Heart right ventricle (tissue), 16 donors: ENCODE measurements around the gene WNT8A. TPM values are rescaled to one million over a fixed set of nuclear protein-coding genes. Genes with fewer than 3 reads are reported as not detected.

Experiments
- ATAC-seq, 8 donors: fragments of 200-7000 bp; cut with Tn5 transposase; one replicate each; pipeline ENCODE4 v1.9.1; 2020; ENCODE audit warnings: mild to moderate bottlenecking in 8 of 8, moderate library complexity in 8 of 8, moderate number of reproducible peaks in 1 of 8
- DNase-seq, 2 donors: peaks; one replicate each; pipeline ENCODE4 v3.0.0-alpha.2; 2020
- H3K27ac ChIP-seq, 10 donors: fragments of 200-600 bp; sonication (generic) in 2 of 10; one replicate each; pipeline versions ENCODE4 v1.5.0 to v1.8.0; 2020 to 2022; ENCODE audit warnings: mild to moderate bottlenecking in 3 of 10
- H3K27me3 ChIP-seq, 7 donors: fragments of 200-600 bp; one replicate each; pipeline ENCODE4 v1.8.0; 2021 to 2022; ENCODE audit warnings: mild to moderate bottlenecking in 2 of 7
- H3K36me3 ChIP-seq, 9 donors: fragments of 200-600 bp; sonication (generic) in 1 of 9; one replicate each; pipeline versions ENCODE4 v1.5.0 to v1.8.0; 2020 to 2022; ENCODE audit warnings: mild to moderate bottlenecking in 2 of 9
- H3K4me1 ChIP-seq, 9 donors: fragments of 200-600 bp; sonication (generic) in 1 of 9; one replicate each; pipeline versions ENCODE4 v1.5.0 to v1.8.0; 2020 to 2022; ENCODE audit warnings: mild to moderate bottlenecking in 4 of 9
- H3K4me3 ChIP-seq, 10 donors: fragments of 200-600 bp; sonication (generic) in 2 of 10; one replicate each; pipeline versions ENCODE4 v1.5.0 to v1.8.0; 2020 to 2022; ENCODE audit warnings: mild to moderate bottlenecking in 7 of 10, moderate library complexity in 2 of 10
- H3K9me3 ChIP-seq, 11 donors: fragments of 200-600 bp in 10 of 11; sonication (generic) in 2 of 11; one replicate each; pipeline versions ENCODE4 v1.5.0 to v1.8.0; 2013 to 2022; ENCODE audit warnings: mild to moderate bottlenecking in 2 of 11, control low read depth in 1 of 11, moderate library complexity in 1 of 11
- WGBS, 2 donors: extraction: QIAGEN DNeasy Blood & Tissue Kit; methylation state at CpG; one replicate each; pipeline ENCODE4 v1.1.7; 2013; ENCODE audit warnings: inconsistent platforms in 1 of 2; 5-methylcytosine and 5-hydroxymethylcytosine counted together
- intact Hi-C, 10 donors: fragments of 100-400 bp; cut with DNase I; formaldehyde crosslinking; loops; one replicate each; pipeline versions ENCODE4 v1.11.1 to v1.14.2; 2022
- long read RNA-seq, 3 donors: library from polyadenylated mRNA; unstranded; transcript quantifications; one replicate each; pipeline ENCODE4 v2.0.0, GENCODE V29; 2020 to 2021
- polyA plus RNA-seq, 2 donors: library from polyadenylated mRNA; stranded (reverse); fragments of 200-250 nt; gene quantifications; one replicate each; pipeline ENCODE4 v1.2.3, GENCODE V29; 2013
- total RNA-seq, 10 donors: library from RNA; stranded (reverse); fragmentation: NEBNext Ultra II Directional in 3 of 10; extraction: Animal tissue kit (Norgen Biotek cat#: 25700) in 3 of 10; gene quantifications; one replicate each; pipeline versions ENCODE4 v1.2.1 to v1.2.4, GENCODE V29; 2021 to 2023
- TF ChIP-seq, protein P1 (sequence below), 9 donors: fragments of 200-600 bp; sonication (generic) in 2 of 9; IDR thresholded peaks; one replicate each; pipeline versions ENCODE4 v1.5.0 to v1.8.0; 2021 to 2022; ENCODE audit warnings: antibody characterized with exemption in 9 of 9, mild to moderate bottlenecking in 5 of 9, moderate library complexity in 1 of 9
- donor health status: Arrhythmogenic right ventricular cardiomyopathy.
- donor health status: ischemic (EF 13 %, LVEDD 7.1; RV severe dilation, severe dysfunction).
- donor health status: healthy with polysubstance abuse.
- donor health status: DM: no; HTN: yes; CAD: no.
- donor health status: DM: no; HTN: no; CAD: no.
- donor health status: ischemic (EF 25% LVEDD 6.9; RV normal size, moderate dysfunction).
- donor health status: ischemic (EF 25% LVEDD 5.7; RV mildly dilated, moderate dysfunction).
- donor health status: healthy.
- donor health status: DM: yes; HTN: yes; CAD: no.
- donor health status: Ischemic cardiomyopathy.
- donor health status: ischemic (EF 35%, LVEDD 5.7; RV mildly dilated, moderate dysfunction).
- donor health status: nonischemic (EF 11% LVEDD 7.7; RV severe dilation, severe dysfunction).
- donor health status: DM: yes; HTN: yes; CAD: no.
- donor health status: PGD.
- donor health status: ischemic (EF 29% LVEDD 5.4; RV normal size, mild dysfunction).
- donor health status: nonischemic (EF 23%, LVEDD 6.1; RV moderate dilation, normal function).

WNT8A gene, protein sequence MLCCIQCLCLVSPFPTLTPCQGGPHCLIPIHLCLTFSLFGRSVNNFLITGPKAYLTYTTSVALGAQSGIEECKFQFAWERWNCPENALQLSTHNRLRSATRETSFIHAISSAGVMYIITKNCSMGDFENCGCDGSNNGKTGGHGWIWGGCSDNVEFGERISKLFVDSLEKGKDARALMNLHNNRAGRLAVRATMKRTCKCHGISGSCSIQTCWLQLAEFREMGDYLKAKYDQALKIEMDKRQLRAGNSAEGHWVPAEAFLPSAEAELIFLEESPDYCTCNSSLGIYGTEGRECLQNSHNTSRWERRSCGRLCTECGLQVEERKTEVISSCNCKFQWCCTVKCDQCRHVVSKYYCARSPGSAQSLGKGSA
- total RNA-seq (not detected), polyA plus RNA-seq (not detected)
- long read RNA-seq, donor 1 = 0 reads
- long read RNA-seq, donor 2 = 0 reads
- long read RNA-seq, donor 3 = 0 reads

DNA sequence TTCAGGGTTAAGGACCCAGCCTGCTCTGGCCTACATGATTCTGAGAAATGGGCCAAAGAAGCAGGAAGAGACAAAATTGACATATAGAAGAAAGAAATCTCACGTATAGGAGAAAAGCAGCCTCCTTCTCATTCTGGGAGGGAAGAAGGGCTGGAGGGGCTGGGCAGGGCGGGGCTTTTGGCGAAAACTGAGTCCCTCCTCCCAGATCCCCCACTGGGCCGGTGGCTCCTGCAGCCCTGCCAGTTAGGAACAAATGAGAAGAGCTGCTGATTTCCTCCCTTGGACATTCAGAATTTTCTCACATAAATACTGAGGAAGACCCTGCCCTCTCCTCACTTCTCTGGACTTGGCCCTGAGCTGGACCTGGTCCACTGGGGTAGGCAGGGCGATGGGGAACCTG is at the start of gene WNT8A:
WNT8A (plus strand) TSS at position 332 of the 400 bp plus-strand sequence. CDS start 95 bp downstream, outside the sequence.
- intact Hi-C loops = loop anchor here in 1 of 10 donors (5.0 kb wide), 1 partner anchor 44 kb away; no protein-coding TSS in a partner anchor

DNA sequence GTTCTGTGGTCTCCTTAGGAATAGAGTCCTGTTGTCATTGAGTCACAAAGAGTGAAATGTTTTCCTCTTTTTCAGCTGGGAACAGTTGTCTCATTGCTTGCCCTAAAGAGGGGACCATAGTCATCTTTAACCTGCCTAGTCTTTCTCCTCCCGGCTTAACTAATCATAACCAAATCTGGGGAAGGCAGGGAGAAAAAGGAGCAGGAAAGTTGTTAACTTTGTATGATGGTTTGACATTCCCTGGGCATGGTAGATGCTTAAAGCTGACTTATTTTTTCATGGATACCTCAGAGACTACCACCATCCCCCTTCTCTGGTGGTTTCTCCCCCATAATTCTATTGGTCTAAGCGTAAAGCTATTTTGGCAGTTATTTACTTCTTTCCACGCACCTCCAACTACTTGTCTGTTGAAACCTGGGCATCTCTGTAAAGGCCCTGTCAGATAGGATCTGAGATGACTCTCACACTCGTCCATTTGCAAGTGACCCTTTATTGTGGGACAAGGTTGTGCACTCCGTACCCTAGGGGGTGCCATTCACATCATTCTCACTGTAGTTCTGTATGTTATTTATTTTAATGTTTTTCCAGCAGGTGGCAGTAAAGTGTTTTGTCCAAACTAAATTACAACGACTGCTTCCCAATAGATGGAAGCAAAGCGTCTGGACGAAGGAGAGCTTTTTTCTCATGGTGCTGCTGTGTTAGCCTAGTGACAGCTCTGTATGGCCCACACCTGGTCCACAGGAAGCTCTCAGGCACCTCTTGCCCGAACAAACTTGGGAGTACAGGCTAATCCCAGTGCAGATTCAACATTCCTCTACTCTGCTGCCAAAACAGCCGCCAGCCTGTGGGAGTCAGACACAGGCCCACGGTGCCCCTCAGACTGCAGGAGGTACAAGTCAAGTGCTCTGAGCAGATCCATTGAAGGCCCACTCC is 48.0 kb upstream of the WNT8A start:
- peaks cover 0 to 41% (median 25%) of the 10 kb centered on the region in 9 donors for H3K4me1 ChIP-seq
- WGBS, 2 donors = 31 to 33% methylated on average over 11 of the region's 11 CpGs
- H3K4me3 ChIP-seq = no peak overlapping the region
- peak overlapping the region in 6 of 10 donors; percentile 9 to 51 (median 36) for H3K27ac ChIP-seq
- no peaks in the 10 kb centered on the region for H3K27me3 ChIP-seq
- intact Hi-C loops = loop anchor here in 7 of 10 donors (1.0 to 10.0 kb wide), 8 partner anchors 32 to 281 kb away; partner anchors contain the start of gene HNRNPA0 (in 1 of the 7)
- peak in 1 of 2 donors; percentile 74 for DNase-seq
- TF ChIP-seq, protein P1, sequence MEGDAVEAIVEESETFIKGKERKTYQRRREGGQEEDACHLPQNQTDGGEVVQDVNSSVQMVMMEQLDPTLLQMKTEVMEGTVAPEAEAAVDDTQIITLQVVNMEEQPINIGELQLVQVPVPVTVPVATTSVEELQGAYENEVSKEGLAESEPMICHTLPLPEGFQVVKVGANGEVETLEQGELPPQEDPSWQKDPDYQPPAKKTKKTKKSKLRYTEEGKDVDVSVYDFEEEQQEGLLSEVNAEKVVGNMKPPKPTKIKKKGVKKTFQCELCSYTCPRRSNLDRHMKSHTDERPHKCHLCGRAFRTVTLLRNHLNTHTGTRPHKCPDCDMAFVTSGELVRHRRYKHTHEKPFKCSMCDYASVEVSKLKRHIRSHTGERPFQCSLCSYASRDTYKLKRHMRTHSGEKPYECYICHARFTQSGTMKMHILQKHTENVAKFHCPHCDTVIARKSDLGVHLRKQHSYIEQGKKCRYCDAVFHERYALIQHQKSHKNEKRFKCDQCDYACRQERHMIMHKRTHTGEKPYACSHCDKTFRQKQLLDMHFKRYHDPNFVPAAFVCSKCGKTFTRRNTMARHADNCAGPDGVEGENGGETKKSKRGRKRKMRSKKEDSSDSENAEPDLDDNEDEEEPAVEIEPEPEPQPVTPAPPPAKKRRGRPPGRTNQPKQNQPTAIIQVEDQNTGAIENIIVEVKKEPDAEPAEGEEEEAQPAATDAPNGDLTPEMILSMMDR (IDR thresholded peaks at IDR 0.05) = peak; percentile 54 to 94 (median 82)
- no peaks in the 10 kb centered on the region for H3K36me3 ChIP-seq
- H3K9me3 ChIP-seq = no peaks in the 10 kb centered on the region
- ATAC-seq = peak; percentile 8 to 66 (median 55)

More for the DNA sequence above, at the start of gene WNT8A:
- peaks cover 0 to 2% (median 0%) of the 10 kb centered on the region in 7 donors for H3K27me3 ChIP-seq
- no peak within 1 kb of the TSS for H3K4me3 ChIP-seq
- H3K36me3 ChIP-seq = no peaks in the 10 kb centered on the region
- no peaks in the 10 kb centered on the region for H3K9me3 ChIP-seq
- 74 to 78% methylated on average over 5 of the region's 5 CpGs for WGBS, 2 donors
- TF ChIP-seq, protein P1 (IDR thresholded peaks at IDR 0.05) = no peak
- ATAC-seq = no peak
- H3K4me1 ChIP-seq = no peaks in the 10 kb centered on the region
- H3K27ac ChIP-seq = no peak within 1 kb of the TSS
- no peak for DNase-seq

DNA sequence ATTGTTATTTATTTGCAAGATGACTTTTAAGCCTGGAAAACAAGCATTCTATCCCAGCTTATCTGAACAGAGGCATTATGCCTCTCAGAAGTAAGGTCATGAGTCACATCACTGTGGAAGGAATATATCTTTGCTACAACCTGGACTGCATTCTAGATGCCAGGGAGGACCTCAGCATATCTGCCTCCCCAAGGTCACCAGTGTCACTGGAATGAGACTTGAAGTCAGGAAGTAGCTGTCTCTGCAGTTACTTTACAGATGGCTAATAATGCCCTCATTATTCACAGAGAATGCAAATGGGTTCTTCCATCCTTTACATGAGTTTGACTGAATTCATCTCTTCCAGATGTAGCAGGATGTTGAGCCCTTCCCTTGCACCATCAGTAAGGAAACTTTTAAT is 46.6 kb upstream of the WNT8A start:
- H3K4me3 ChIP-seq = no peak overlapping the region
- TF ChIP-seq, protein P1 (IDR thresholded peaks at IDR 0.05) = no peak
- DNase-seq = no peak
- peaks cover 0 to 29% (median 16%) of the 10 kb centered on the region in 9 donors for H3K4me1 ChIP-seq
- no peak overlapping the region for H3K27ac ChIP-seq
- intact Hi-C loops = loop anchor here in 6 of 10 donors (2.0 to 10.0 kb wide), 7 partner anchors 32 to 282 kb away; partner anchors contain the start of gene HNRNPA0 (in 1 of the 6)
- H3K9me3 ChIP-seq = no peaks in the 10 kb centered on the region
- no peaks in the 10 kb centered on the region for H3K27me3 ChIP-seq
- ATAC-seq = no peak
- H3K36me3 ChIP-seq = no peaks in the 10 kb centered on the region
